ENCODE measurements around the gene ZBTB44.
A peak's percentile ranks its signal among the peaks of the same experiment; 100 is the strongest.

ZBTB44 gene

GRCh38 chr11:130216591-130217132, 98.1 kb downstream of the ZBTB44 start:
- DNase-seq (ENCODE audit: low spot score): no peak
- POLR2A ChIA-PET (ENCODE audit: low non-redundant PET): no interaction called here
- H3K27ac ChIP-seq: no peak overlapping the region
- no peak for TF ChIP-seq CTCF (conservative IDR thresholded peaks at IDR 0.05; ENCODE audit: low read depth)
- CTCF ChIA-PET: interaction anchor here (0.6 kb wide), 1 partner anchor 155 kb away, joined by 4 read pairs; no protein-coding TSS in a partner anchor

- CTCF ChIA-PET: interaction anchor here (0.6 kb wide), 1 partner anchor 155 kb away, joined by 4 read pairs; no protein-coding TSS in a partner anchor
- TF ChIP-seq CTCF (conservative IDR thresholded peaks at IDR 0.05; ENCODE audit: low read depth): no peak
- no peak for DNase-seq (ENCODE audit: low spot score)
- no peak overlapping the region for H3K27ac ChIP-seq
- POLR2A ChIA-PET (ENCODE audit: low non-redundant PET): no interaction called here
Measured at GRCh38 chr11:130216221-130216550, 98.5 kb downstream of the ZBTB44 start.

- DNase-seq (ENCODE audit: low spot score): no peak
- TF ChIP-seq CTCF (conservative IDR thresholded peaks at IDR 0.05; ENCODE audit: low read depth): no peak
- no peak overlapping the region for H3K27ac ChIP-seq
- POLR2A ChIA-PET (ENCODE audit: low non-redundant PET): no interaction called here
- CTCF ChIA-PET: no interaction called here
Measured at GRCh38 chr11:130215531-130216220, 99.0 kb downstream of the ZBTB44 start.

GRCh38 chr11:130214861-130215530, 99.7 kb downstream of the ZBTB44 start:
- ChIA-PET POLR2A (ENCODE audit: low non-redundant PET) (no interaction called here), CTCF (no interaction called here)
- no peak for DNase-seq (ENCODE audit: low spot score)
- no peak overlapping the region for H3K27ac ChIP-seq
- no peak for TF ChIP-seq CTCF (conservative IDR thresholded peaks at IDR 0.05; ENCODE audit: low read depth)

GRCh38 chr11:130213979-130214281, 100.8 kb downstream of the ZBTB44 start:
- DNase-seq (ENCODE audit: low spot score): no peak
- H3K27ac ChIP-seq: no peak overlapping the region
- ChIA-PET CTCF (no interaction called here), POLR2A (ENCODE audit: low non-redundant PET) (no interaction called here)
- TF ChIP-seq CTCF (conservative IDR thresholded peaks at IDR 0.05; ENCODE audit: low read depth): no peak

- ChIA-PET CTCF (interaction anchor here (0.6 to 1.4 kb wide), 10 partner anchors 9 to 222 kb away, joined by 3 to 8 read pairs (median 4); no protein-coding TSS in a partner anchor), POLR2A (ENCODE audit: low non-redundant PET) (no interaction called here)
- no peak overlapping the region for H3K27ac ChIP-seq
- TF ChIP-seq CTCF (conservative IDR thresholded peaks at IDR 0.05; ENCODE audit: low read depth): peak; percentile 92
- peak; percentile 79 for DNase-seq (ENCODE audit: low spot score)
Measured at GRCh38 chr11:130213143-130213978, 101.4 kb downstream of the ZBTB44 start.
